GM19043 (cell line): ENCODE measurements around the gene RAB11B.
"Not testable (repeated sequence)": the region's sequence is repeated elsewhere in the genome, so short reads cannot be mapped to it uniquely, and the experiment has no call there.

ENCODE experiments used
- ATAC-seq: cut with Tn5 transposase; IDR thresholded peaks from one replicate; pipeline ENCODE4 v1.9.1; 2021; ENCODE audit warnings: low read depth; ENCODE audit not compliant: unreplicated experiment

RAB11B gene

GRCh38 chr19:8423817-8424223 is 33.7 kb downstream of the RAB11B start:
- no peak for ATAC-seq

DNA sequence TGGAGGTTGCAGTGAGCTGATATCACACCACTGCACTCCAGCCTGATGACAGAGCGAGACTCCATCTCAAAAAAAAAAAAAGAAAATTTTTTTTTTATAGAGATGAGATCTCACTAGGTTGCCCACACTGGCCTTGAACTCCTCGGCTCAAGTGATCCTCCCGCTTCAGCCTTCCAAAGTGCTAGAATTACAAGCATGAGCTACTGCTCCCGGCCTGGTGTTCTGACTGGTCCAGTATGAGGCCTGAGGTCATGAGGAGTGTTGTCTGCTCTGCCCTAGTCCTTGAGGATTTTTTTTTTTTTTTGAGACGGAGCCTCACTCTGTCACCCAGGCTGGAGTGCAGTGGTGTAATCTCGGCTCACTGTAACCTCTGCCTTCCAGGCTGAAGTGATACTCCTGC is 35.2 kb downstream of the RAB11B start:
- ATAC-seq, result not testable (repeated sequence)

GRCh38 chr19:8426283-8426682 is 36.1 kb downstream of the RAB11B start:
- no peak for ATAC-seq

GRCh38 chr19:8429044-8429443 is 38.9 kb downstream of the RAB11B start:
- ATAC-seq, result no peak

GRCh38 chr19:8429826-8430225 is 39.7 kb downstream of the RAB11B start:
- no peak for ATAC-seq

- ATAC-seq, result no peak
Observed at GRCh38 chr19:8430650-8431049, 40.5 kb downstream of the RAB11B start.

GRCh38 chr19:8438236-8438635 is 48.1 kb downstream of the RAB11B start:
- no peak for ATAC-seq

DNA sequence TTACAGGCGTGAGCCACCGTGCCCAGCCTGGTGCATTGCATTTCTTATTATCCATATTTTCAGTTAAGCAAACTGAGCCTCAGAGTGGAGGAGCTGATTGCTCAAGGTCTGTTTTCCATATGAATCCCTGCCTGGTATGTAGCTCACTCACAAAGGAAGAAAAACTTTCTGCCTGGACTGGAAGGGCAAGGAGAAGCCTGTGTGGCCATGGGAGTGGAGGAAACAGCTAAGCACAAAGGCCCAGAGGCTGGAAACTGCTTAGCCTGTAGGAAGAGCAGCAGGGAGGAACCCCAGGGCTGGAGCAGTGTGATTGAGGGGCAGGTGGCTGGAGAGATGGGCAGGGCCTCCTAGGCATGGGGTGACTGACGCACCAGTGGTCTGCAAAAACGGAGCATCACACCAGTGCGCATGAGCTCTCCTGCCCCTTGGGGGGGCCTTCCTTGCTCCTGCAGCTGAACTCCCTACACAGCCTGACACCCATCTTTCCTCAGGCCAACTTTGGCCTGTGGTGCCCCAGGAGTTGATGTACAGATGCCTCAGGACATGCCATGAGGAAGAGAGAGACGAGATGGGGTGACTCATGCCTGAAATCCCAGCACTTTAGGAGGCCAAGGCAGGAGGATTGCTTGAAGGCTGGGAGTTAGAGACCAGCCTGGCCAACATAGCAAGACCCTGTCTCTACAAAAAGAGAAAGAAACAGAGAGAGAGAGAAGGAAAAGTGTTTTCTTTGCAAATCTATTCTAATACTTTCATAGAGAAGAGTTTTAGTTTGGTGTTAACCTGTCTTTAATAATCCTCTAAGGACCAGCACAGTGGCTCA is 51.8 kb downstream of the RAB11B start:
- ATAC-seq, result no peak

- ATAC-seq, result not testable (repeated sequence)
Observed at GRCh38 chr19:8444140-8444676, 54.0 kb downstream of the RAB11B start.

DNA sequence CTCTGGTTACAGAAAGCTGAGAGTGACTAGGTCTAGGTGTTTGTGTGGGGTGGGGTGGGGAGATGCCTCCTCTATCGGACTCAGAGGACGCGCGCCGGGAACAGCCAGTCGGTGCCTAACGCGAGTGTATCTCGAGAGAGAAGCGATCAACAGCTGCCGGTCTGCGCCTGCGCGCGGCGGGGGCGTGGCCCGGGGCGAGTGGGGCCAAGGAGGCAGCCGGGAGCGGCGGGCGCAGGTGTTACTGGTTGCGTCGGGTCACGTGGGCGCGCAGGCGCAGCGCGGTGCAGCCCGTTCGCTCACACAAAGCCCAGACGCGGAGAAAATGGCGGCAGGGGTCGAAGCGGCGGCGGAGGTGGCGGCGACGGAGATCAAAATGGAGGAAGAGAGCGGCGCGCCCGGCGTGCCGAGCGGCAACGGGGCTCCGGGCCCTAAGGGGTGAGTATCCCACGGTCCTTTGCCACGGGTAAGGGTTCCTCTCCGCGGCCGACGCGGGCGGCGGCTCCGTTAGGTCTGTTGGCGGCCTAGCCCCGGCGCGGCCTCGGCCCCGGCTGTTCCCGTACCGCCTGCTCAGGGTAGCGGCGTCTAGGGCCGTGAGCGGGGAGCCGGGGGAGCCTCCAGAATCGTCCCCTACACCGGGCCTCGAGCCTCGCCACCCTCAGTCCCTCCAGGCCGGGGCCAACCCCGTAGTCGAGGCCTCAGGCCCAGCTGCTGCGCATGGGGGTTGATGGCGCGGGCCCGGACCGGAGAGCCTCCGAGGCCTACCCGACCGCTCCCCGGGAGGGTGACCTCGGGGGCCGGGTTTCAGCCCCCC is 54.7 kb downstream of the RAB11B start, which contains the start of gene HNRNPM:
Gene HNRNPM (plus strand): TSS at position 299 of the 811 bp plus-strand sequence. CDS start 24 bp downstream, at position 323.
- peak; percentile 80 for ATAC-seq

DNA sequence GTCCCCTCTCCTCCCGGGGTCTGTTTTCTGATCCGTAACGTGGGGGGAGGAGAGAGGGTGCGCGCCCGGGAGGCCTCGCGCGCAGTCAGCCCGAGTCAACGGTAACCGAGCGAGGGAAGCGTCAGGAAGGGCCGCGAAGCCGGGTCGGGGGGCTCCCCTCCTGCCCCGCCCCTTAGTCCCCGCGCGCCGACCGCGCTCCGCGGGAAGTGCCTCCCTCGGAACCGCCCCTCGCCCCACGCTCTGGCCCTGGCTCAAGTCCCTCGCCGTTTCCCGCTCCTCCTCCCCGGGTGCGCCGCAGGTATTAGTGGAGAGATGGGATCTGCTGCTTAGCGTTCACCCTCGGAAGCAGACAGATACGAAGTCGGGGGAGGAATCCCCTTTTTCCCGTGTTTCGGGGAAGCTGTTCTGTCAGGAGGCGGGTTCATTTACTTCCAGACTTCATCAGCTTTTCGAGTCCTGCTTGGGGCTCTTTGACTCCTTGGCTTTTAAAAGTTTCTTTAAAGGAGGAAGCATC is 55.4 kb downstream of the RAB11B start:
- no peak for ATAC-seq

DNA sequence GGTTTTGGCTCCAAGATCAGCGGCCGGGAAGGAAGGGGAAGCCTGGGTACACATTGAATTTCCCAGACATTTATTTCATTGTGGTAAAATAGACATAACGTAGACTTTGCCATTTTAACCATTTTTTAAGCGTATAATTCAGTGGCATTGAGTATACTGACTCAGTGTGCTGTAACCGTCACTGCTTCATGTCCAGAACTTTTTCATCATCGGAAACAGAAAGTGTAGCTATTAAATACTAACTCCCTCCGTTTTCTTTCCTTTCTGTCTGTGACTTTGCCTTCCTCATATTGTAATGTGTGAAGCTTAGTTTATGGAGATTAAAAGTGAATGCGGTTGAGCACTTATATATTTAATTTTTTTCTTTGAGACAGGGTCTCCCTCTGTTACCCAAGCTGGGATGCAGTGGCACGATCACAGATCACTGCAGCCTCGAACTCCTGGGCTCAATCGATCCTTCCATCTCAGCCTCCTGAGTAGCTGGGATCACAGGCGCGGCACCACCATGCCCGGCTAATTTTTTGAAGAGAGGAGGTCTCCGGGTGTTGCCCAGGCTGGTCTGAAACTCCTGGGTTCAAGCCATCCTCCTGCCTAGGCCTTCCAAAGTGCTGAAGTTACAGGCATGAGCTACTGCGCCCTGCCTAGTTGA is 56.0 kb downstream of the RAB11B start:
- no peak for ATAC-seq

DNA sequence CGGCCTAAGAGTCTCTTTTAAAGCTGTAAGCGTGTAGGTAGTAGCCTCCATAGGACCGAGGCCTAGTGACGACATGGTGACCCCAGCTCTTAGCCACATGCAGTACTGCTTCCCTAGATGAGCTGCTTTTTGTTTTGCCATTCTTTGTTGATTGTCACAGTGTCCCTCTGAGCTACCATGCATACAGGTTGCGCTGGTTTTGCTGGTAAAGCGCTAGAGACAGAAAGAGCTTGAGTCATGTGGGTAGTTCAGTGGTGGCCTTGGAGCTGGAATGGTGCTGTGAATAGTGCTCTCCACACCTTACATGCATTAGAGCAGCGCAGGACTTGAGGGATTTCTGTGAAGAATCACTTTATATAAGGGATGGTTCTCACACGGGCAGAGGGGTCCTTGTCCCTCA is 59.7 kb downstream of the RAB11B start:
- ATAC-seq, result no peak

- ATAC-seq, result no peak
Observed at GRCh38 chr19:8451377-8451776, 61.2 kb downstream of the RAB11B start.

DNA sequence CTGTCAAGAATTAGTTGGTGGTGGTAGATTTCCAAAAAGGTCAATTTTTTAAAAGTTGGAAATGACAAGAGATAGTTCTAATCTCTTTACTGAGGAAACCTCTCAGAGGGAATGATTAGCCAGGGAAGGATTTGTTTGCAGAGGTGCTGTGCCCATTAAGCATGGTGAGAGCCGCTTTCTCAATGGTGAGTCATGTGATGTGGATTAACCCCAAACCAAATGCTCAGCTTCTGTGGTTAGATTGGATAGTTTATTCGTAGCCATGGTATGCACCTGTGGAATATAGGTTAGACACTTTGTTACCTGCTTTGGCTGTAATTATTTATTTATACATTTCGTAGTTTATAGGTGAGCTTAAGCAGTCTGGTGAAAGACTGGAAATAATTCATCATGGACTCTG is 61.7 kb downstream of the RAB11B start:
- no peak for ATAC-seq

DNA sequence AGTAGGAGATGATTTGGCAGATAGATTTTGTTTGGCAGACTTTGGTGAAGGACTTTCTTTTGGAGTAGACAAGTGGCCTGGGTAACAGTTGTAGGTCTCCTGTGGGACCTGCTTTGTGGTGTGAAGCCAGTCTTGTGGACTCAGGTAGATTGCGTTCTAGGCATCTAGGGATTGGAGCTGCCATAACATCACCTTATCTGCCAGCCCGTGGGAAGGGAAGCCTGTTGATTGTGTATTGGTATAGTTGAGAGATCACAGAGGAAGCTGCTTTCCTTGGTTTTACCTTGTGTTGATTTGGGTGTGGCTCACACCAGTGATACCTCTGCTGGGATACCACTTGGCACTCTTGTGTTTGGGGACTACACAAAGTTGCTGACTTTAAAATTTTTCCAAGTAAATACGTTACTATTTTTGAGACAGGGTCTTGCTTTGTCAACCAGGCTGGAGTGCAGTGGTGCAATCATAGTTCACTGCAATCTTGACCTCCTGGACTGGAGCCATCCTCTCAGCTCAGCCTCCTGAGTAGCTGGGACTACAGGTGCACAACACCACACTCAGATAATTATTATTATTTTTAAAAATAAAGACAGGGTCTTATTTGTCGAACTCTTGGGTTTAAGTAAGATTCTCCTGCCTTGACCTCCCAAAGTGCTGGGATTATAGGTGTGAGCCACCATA is 62.4 kb downstream of the RAB11B start:
- no peak for ATAC-seq

GRCh38 chr19:8453616-8454015 is 63.5 kb downstream of the RAB11B start:
- ATAC-seq, result no peak
